ENCODE data around the gene ZNF862.
"Not testable (repeated sequence)": the region's sequence is repeated elsewhere in the genome, so short reads cannot be mapped to it uniquely, and the experiment has no call there.

The ZNF862 gene

DNA sequence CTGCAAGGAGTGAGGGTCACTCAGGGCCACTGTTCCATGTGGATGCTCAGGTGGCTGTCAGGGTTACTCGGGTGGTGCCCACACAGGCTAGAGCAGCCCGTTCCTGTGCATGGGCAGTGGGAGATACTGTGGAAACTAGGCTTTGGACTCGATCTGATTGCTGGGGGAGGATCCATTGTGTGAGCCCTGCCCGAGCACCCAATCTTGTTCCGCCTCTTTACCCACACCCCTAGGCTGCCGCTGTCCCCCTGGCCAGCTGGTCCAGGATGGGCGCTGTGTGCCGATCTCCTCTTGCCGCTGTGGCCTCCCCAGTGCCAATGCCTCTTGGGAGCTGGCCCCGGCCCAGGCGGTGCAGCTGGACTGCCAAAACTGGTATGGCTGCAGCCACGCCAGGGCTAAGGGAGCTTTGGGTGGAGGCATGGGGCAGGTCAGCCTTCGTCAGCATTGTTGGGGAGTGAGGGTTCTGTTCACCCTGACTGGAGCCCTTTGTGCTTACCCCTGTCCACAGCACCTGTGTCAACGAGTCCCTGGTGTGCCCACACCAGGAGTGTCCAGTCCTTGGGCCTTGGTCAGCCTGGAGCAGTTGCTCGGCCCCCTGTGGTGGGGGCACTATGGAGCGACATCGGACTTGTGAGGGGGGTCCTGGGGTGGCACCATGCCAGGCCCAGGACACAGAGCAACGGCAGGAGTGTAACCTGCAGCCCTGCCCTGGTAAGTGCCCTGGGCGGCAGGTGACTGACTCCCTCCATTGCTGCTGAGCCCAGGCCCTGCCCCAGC lies 12.4 kb upstream of the ZNF862 start:
- no peak for DNase-seq

- DNase-seq = no peak
Measured at GRCh38 chr7:149826344-149827088, 11.7 kb upstream of the ZNF862 start.

- DNase-seq = no peak
Measured at GRCh38 chr7:149827089-149827981, 10.8 kb upstream of the ZNF862 start.

- no peak for DNase-seq
Measured at GRCh38 chr7:149828357-149829309, 9.5 kb upstream of the ZNF862 start.

DNA sequence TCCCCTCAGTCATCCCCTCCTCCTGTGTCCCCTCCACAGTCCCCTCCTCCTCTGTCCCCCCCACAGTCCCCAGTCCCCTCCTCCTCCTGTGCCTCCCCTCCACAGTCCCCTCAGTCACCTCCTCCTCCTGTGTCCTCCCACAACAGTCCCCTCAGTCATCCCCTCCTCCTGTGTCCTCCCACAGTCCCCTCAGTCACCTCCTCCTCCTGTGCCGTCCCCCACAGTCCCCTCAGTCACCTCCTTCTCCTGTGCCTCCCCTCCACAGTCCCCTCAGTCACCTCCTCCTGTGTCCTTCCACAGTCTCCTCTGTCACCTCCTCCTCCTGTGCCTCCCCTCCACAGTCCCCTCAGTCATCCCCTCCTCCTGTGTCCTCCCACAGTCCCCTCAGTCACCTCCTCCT lies 7.6 kb upstream of the ZNF862 start:
- DNase-seq = not testable (repeated sequence)

DNA sequence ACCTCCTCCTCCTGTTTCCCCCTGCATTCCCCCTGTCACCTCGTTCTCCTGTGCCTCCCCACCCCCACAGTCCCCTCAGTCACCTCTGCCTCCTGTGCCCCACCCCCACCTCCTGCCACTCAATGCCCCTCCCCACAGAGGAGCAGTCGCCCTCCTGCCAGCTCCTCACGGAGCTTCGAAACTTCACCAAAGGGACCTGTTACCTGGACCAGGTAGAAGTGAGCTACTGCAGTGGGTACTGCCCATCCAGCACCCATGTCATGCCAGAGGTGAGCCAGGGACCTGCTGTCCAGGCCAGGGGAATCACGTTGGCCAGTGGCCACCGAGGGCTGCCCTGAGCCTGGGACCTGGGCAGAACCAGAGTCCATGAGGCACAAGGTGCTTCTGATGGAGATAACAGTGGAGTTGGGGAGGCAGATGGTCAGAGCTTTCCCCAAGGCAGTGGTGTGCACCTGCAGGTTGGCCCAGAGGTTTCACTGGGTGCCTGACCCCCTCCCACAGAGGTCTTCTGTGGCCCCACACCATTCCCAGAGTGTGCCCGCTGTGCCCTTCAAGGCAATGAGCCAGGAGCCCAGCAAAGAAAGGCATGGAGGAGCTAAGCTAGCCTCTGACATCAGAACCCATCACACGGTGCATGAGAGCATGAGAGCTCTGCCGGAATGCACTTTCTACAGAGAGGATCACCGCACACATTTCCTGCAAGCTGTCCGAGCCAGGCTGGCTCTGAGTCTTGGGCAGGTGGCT lies 7.0 kb upstream of the ZNF862 start:
- no peak for DNase-seq

GRCh38 chr7:149831741-149832219 lies 6.4 kb upstream of the ZNF862 start:
- DNase-seq = no peak

- no peak for DNase-seq
Measured at GRCh38 chr7:149832332-149833041, 5.7 kb upstream of the ZNF862 start.

DNA sequence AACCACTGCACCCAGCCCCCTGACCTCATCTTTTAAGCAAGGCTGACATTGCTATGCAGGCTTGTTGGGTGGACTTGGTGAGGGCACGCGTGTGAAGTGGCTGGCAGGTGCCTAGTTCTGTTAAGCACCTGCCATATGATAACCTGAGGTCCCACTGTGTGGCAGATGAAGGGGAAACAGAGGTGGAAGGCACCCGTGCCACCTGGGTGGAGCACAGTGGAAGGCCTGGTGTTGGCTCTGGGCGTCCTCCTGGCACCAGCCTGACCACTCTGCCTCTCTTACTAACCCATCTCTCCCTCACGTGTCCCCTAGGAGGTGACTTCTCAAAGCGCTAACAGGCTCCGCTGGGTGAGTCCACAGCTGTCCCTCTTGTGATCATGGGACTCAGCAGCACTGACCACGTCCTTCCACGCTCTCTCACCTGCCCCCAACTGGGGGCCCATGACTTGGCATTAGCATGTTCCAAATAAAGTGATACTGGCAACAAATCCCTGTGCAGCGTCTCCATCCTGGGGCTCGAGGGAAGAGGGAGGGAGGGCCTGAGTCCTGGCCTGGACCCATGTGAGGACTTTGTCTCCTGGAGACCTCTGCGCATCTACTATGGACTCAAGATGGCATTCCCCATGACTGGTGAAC lies 4.6 kb upstream of the ZNF862 start:
- DNase-seq = no peak

GRCh38 chr7:149834601-149835000 lies 3.6 kb upstream of the ZNF862 start:
- DNase-seq = no peak

- DNase-seq = no peak
Measured at GRCh38 chr7:149836434-149836833, 1.7 kb upstream of the ZNF862 start.

GRCh38 chr7:149837564-149838223 lies 481 bp upstream of the ZNF862 start:
- DNase-seq = no peak

DNA sequence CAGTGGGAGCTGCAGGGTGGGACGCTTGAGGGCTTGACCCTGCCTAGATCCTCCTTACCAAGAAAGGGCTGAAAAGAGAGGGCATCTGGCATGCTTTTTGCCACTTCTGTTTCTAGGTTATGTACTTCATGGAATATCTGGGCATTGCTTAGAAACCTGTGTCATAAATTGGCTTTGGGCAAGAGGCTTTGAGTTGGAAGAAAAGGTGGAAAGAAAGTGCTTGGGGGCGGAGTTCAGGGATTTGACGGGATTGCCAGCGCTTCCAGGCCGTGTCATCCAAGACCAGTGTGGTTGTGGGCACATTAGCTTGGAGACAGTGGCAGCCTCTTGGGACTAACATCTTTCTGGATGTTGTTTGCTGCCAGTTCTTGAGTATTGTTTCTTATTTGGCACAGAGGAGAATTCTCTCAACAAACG lies 825 bp downstream of the ZNF862 start:
- no peak for DNase-seq

DNA sequence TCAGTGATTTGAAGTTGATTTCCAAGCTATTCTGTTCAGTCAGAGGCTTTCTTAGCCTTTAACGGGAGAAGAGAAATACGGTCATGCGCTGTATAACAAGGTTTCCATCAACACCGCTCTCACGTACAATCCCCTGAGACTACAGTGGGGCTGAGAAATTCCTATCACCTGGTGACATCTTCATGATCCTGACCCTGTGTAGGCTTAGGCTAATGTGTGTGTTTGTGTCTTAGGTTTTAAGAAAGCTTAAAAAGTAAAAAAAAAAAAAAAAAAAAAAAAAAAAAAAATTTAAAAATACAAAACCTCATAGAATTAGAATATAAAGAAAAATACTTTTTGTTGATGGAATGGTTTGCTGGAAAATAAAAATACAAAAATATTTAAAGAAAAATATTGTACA lies 1.8 kb downstream of the ZNF862 start:
- DNase-seq = no peak

GRCh38 chr7:149843566-149843965 lies 5.4 kb downstream of the ZNF862 start:
- DNase-seq = no peak

DNA sequence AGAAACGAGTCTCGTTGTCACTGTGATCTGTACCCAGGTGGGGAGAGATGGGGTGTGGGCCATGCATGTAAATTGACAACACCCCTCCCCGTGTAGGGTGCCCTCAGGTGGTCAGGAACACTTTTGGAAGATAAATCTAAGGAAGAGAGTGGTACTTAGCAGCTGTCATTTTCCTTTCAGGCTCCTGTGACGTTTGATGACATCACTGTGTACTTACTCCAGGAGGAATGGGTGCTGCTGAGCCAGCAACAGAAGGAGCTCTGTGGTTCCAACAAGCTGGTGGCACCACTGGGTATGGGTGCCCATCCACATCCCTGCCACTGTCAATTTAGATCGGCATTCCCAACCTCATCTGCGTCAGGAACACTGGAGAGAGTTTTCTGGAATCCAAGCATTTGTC lies 6.3 kb downstream of the ZNF862 start:
- DNase-seq = no peak

- DNase-seq = no peak
Measured at GRCh38 chr7:149845257-149845980, 7.2 kb downstream of the ZNF862 start.

- no peak for DNase-seq
Measured at GRCh38 chr7:149846021-149846420, 7.8 kb downstream of the ZNF862 start.

Data from NCI-H1092 (cell line).